Dedifferentiated amniotic fluid mesenchymal stem cell (primary cell): ENCODE data around the gene LMCD1.

Experiments
- DNase-seq: peaks from one replicate; pipeline ENCODE4 v3.0.0-alpha.2; 2016; ENCODE audit errors: extremely low spot score

The LMCD1 gene

GRCh38 chr3:8619548-8619947, 117.9 kb downstream of the LMCD1 start:
- DNase-seq: no peak

GRCh38 chr3:8621141-8621540, 119.5 kb downstream of the LMCD1 start:
- no peak for DNase-seq

- DNase-seq: peak; percentile 50
Observed at GRCh38 chr3:8621872-8622271, 120.2 kb downstream of the LMCD1 start.

GRCh38 chr3:8622873-8623691, 121.5 kb downstream of the LMCD1 start:
- peak; percentile 55 for DNase-seq

- no peak for DNase-seq
Observed at GRCh38 chr3:8623741-8624140, 122.1 kb downstream of the LMCD1 start.
